Ishikawa (cell line): ENCODE measurements around the gene AMT.

ENCODE experiments used
- CEBPB ChIP-seq: IDR thresholded peaks from 2 replicates; pipeline ENCODE4 v1.6.1; 2012
- EGR1 ChIP-seq: IDR thresholded peaks from 2 replicates; pipeline ENCODE4 v1.6.1; 2012
- EP300 ChIP-seq: IDR thresholded peaks from 2 replicates; pipeline ENCODE4 v1.6.1; 2012; ENCODE audit warnings: borderline replicate concordance
- FOXM1 ChIP-seq: IDR thresholded peaks from 2 replicates; pipeline ENCODE4 v1.6.1; 2012; ENCODE audit warnings: low read depth, borderline replicate concordance
- MAX ChIP-seq: IDR thresholded peaks from 2 replicates; pipeline ENCODE4 v1.6.1; 2012
- NFIC ChIP-seq: IDR thresholded peaks from 2 replicates; pipeline ENCODE4 v1.6.1; 2012
- RAD21 ChIP-seq: IDR thresholded peaks from 2 replicates; pipeline ENCODE4 v1.6.1; 2012; ENCODE audit warnings: low read depth
- REST ChIP-seq: IDR thresholded peaks from 2 replicates; pipeline ENCODE4 v1.6.1; 2012; ENCODE audit warnings: low read depth, mild to moderate bottlenecking
- TAF1 ChIP-seq: IDR thresholded peaks from 2 replicates; pipeline ENCODE4 v1.6.1; 2012; ENCODE audit warnings: low read depth, mild to moderate bottlenecking
- TCF12 ChIP-seq: IDR thresholded peaks from 2 replicates; pipeline ENCODE4 v1.6.1; 2012; ENCODE audit warnings: low read depth
- TEAD4 ChIP-seq: IDR thresholded peaks from 2 replicates; pipeline ENCODE4 v1.6.1; 2012
- YY1 ChIP-seq: IDR thresholded peaks from 2 replicates; pipeline ENCODE4 v1.6.1; 2012; ENCODE audit warnings: low read depth
- ZBTB7A ChIP-seq: IDR thresholded peaks from 2 replicates; pipeline ENCODE4 v1.6.1; 2012; ENCODE audit warnings: low read depth

- no peak for TF ChIP-seq YY1
- TF ChIP-seq TAF1, result no peak
- TF ChIP-seq REST, result no peak
- TF ChIP-seq EGR1, result no peak
- TF ChIP-seq MAX, result no peak
- no peak for TF ChIP-seq RAD21
- no peak for TF ChIP-seq EP300
- TF ChIP-seq TEAD4, result no peak
- TF ChIP-seq CEBPB, result no peak
- no peak for TF ChIP-seq FOXM1
- TF ChIP-seq ZBTB7A, result no peak
- no peak for TF ChIP-seq TCF12
- no peak for TF ChIP-seq NFIC
Observed at GRCh38 chr3:49428752-49429080, 6.4 kb upstream of the AMT start.
